Measurements from ENCODE around the gene ATXN1. TPM values are rescaled to one million over a fixed set of nuclear protein-coding genes. Genes with fewer than 3 reads are reported as not detected.

The ATXN1 gene
- total and polyA plus RNA-seq, 2 of the 8 experiments (the other 6 are each of a cell fraction or from before 2014, with no cell fraction given), result 1.6 to 4.0 TPM

DNA sequence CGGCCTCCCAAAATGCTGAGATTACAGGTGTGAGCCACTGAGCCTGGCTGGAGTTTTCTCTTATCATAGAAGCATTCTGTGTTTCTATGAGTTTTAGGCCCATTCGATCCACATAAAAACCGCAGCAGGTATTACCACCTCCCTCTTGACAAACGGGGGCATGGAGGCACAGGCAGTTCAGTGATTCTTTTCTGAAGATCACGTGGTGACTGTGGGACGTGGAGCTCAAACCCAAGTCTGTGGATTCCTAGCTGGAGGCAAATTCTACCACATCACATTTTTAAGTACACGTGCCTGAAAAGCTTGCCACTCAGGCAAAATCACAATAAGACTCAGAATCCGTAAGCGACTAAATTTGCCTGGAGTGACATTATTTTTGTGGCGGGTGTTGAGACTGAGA, 331.6 kb downstream of the ATXN1 start:
- Histone ChIP-seq H3K56ac (replicated peaks; ENCODE audit: insufficient read length, low read depth, low read length) (no peak overlapping the region), H3K23ac (ENCODE audit: insufficient read length) (no peak overlapping the region), H3K36me3 (ENCODE audit: control insufficient read depth in 2 of 4, insufficient read depth in 4 of 4, low read length in 3 of 4) (no peaks in the 10 kb centered on the region; a peak in 1 of 8 replicates), H3K14ac (ENCODE audit: insufficient read length) (no peak overlapping the region), H3K4me2 (ENCODE audit: insufficient read depth in 1 of 2, low read depth in 2 of 2, low read length in 2 of 2) (no peak overlapping the region), H3K9ac (replicated peaks in 1 of 4; ENCODE audit: extremely low read depth in 1 of 4, low read depth in 3 of 4, low read length in 3 of 4) (no peak overlapping the region), H4K5ac (ENCODE audit: insufficient read length, low read depth, low read length) (no peak overlapping the region), H3K79me1 (ENCODE audit: low read depth, low read length) (no peaks in the 10 kb centered on the region), H3K9me3 (ENCODE audit: insufficient read depth in 2 of 2, low read depth in 1 of 2, low read length in 1 of 2) (no peaks in the 10 kb centered on the region), H2BK15ac (ENCODE audit: low read length) (no peak overlapping the region), H4K8ac (ENCODE audit: extremely low read depth, insufficient read depth, low read length) (no peak overlapping the region), H3K27ac (ENCODE audit: low read depth, low read length) (no peak overlapping the region), H3K4me3 (ENCODE audit: extremely low read depth in 1 of 4, insufficient read depth in 2 of 4, low read depth in 3 of 4, low read length in 4 of 4) (no peak overlapping the region), H3K4ac (replicated peaks; ENCODE audit: insufficient read length, low read depth, low read length) (no peak overlapping the region), H3K27me3 (replicated peaks in 1 of 4; ENCODE audit: control insufficient read depth in 3 of 4, extremely low read depth in 1 of 4, insufficient read depth in 3 of 4, low read length in 3 of 4) (no peaks in the 10 kb centered on the region), H2BK12ac (ENCODE audit: low read depth, low read length) (no peak overlapping the region), H2BK20ac (ENCODE audit: low read length) (no peak overlapping the region), H4K91ac (replicated peaks; ENCODE audit: insufficient read length, low read length) (no peak overlapping the region), H4K20me1 (replicated peaks in 1 of 2; ENCODE audit: control insufficient read depth in 1 of 2, insufficient read depth in 2 of 2, low read length in 2 of 2) (no peaks in the 10 kb centered on the region), H2AK5ac (ENCODE audit: low read depth, low read length) (no peak overlapping the region), H3K23me2 (ENCODE audit: low read depth, low read length) (no peaks in the 10 kb centered on the region; the same call in 1 of the 2 replicates), H3K79me2 (ENCODE audit: control insufficient read depth in 1 of 2, insufficient read depth in 2 of 2, low read length in 2 of 2) (no peaks in the 10 kb centered on the region), H2AFZ (ENCODE audit: low read length) (no peak overlapping the region), H3K4me1 (replicated peaks in 1 of 4; ENCODE audit: control insufficient read depth in 3 of 4, insufficient read depth in 4 of 4, low read length in 3 of 4) (no peaks in the 10 kb centered on the region), H3K18ac (ENCODE audit: extremely low read depth, low read length) (no peak overlapping the region), H2BK120ac (replicated peaks; ENCODE audit: low read depth, low read length) (no peak overlapping the region), H2BK5ac (ENCODE audit: low read depth, low read length) (no peak overlapping the region)
- FAIRE-seq, result no peak
- POLR2A ChIA-PET (ENCODE audit: partially characterized antibody), result no interaction called here
- CTCF ChIA-PET (ENCODE audit: partially characterized antibody), result interaction anchor here (0.8 to 1.4 kb wide), 2 partner anchors 18 to 144 kb away, joined by 3 read pairs; no protein-coding TSS in a partner anchor
- TF ChIP-seq TEAD4 (IDR thresholded peaks at IDR 0.05; ENCODE audit: low read depth, low read length), result no peak
- no peak for TF ChIP-seq CEBPB (IDR thresholded peaks at IDR 0.05; ENCODE audit: low read depth, low read length)
- no peak for TF ChIP-seq JUND (IDR thresholded peaks at IDR 0.05; ENCODE audit: low read length)
- TF ChIP-seq FOSL1 (IDR thresholded peaks at IDR 0.05; ENCODE audit: insufficient read depth, low read depth, low read length), result no peak
- no peak for TF ChIP-seq YY1 (IDR thresholded peaks at IDR 0.05; ENCODE audit: low read depth, low read length)
- TF ChIP-seq BACH1 (IDR thresholded peaks at IDR 0.05; ENCODE audit: low read length), result no peak
- WGBS, 2 experiments (ENCODE audit: extremely low coverage in 1 of 2, insufficient coverage in 1 of 2, insufficient read length in 1 of 2, insufficient replicate concordance in 2 of 2, low coverage in 1 of 2, low lambda C conversion rate in 2 of 2, missing lambda C conversion rate in 1 of 2), result 92% methylated on average over 10 of the region's 10 CpGs; no CpG with 5 or more reads in 1 of the 2 experiments
- DNase-seq (ENCODE audit: low read depth in 1 of 2, low spot score in 2 of 2), result no peak
